Measurements from ENCODE around the gene UCHL3.

UCHL3 gene

GRCh38 chr13:75547917-75548316 lies 1.7 kb upstream of the UCHL3 start:
- no peak for DNase-seq (ENCODE audit: low read depth in 2 of 2)

- no peak for DNase-seq (ENCODE audit: low read depth in 2 of 2)
Measured at GRCh38 chr13:75550159-75550567, 572 bp downstream of the UCHL3 start.

GRCh38 chr13:75554464-75554863 lies 4.9 kb downstream of the UCHL3 start:
- DNase-seq (ENCODE audit: low read depth in 2 of 2) = no peak

- no peak for DNase-seq (ENCODE audit: low read depth in 2 of 2)
Measured at GRCh38 chr13:75554981-75555380, 5.4 kb downstream of the UCHL3 start.

GRCh38 chr13:75555836-75556235 lies 6.2 kb downstream of the UCHL3 start:
- DNase-seq (ENCODE audit: low read depth in 2 of 2) = no peak

GRCh38 chr13:75556961-75557360 lies 7.4 kb downstream of the UCHL3 start:
- DNase-seq (ENCODE audit: low read depth in 2 of 2) = no peak

GRCh38 chr13:75558145-75558840 lies 8.7 kb downstream of the UCHL3 start:
- no peak for DNase-seq (ENCODE audit: low read depth in 2 of 2)

GRCh38 chr13:75566658-75567057 lies 17.1 kb downstream of the UCHL3 start:
- no peak for DNase-seq (ENCODE audit: low read depth in 2 of 2)

- DNase-seq (ENCODE audit: low read depth in 2 of 2) = no peak
Measured at GRCh38 chr13:75569576-75569975, 20.0 kb downstream of the UCHL3 start.

- DNase-seq (ENCODE audit: low read depth in 2 of 2) = no peak
Measured at GRCh38 chr13:75579529-75579928, 29.9 kb downstream of the UCHL3 start.

- no peak for DNase-seq (ENCODE audit: low read depth in 2 of 2)
Measured at GRCh38 chr13:75581874-75582640, 32.5 kb downstream of the UCHL3 start.

- no peak for DNase-seq (ENCODE audit: low read depth in 2 of 2)
Measured at GRCh38 chr13:75583091-75583490, 33.5 kb downstream of the UCHL3 start.

- no peak for DNase-seq (ENCODE audit: low read depth in 2 of 2)
Measured at GRCh38 chr13:75585153-75585552, 35.6 kb downstream of the UCHL3 start.

GRCh38 chr13:75587679-75588078 lies 38.1 kb downstream of the UCHL3 start:
- DNase-seq (ENCODE audit: low read depth in 2 of 2) = no peak

- no peak for DNase-seq (ENCODE audit: low read depth in 2 of 2)
Measured at GRCh38 chr13:75596657-75597182, 47.1 kb downstream of the UCHL3 start.

GRCh38 chr13:75600371-75600770 lies 50.8 kb downstream of the UCHL3 start:
- DNase-seq (ENCODE audit: low read depth in 2 of 2) = no peak

- no peak for DNase-seq (ENCODE audit: low read depth in 2 of 2)
Measured at GRCh38 chr13:75603038-75603437, 53.4 kb downstream of the UCHL3 start.

- DNase-seq (ENCODE audit: low read depth in 2 of 2) = no peak
Measured at GRCh38 chr13:75607447-75607846, 57.9 kb downstream of the UCHL3 start.

- no peak for DNase-seq (ENCODE audit: low read depth in 2 of 2)
Measured at GRCh38 chr13:75610466-75610865, 60.9 kb downstream of the UCHL3 start.

- no peak for DNase-seq (ENCODE audit: low read depth in 2 of 2)
Measured at GRCh38 chr13:75612354-75612753, 62.8 kb downstream of the UCHL3 start.

- no peak for DNase-seq (ENCODE audit: low read depth in 2 of 2)
Measured at GRCh38 chr13:75617230-75617629, 67.6 kb downstream of the UCHL3 start.

- no peak for DNase-seq (ENCODE audit: low read depth in 2 of 2)
Measured at GRCh38 chr13:75618308-75618707, 68.7 kb downstream of the UCHL3 start.

- no peak for DNase-seq (ENCODE audit: low read depth in 2 of 2)
Measured at GRCh38 chr13:75620020-75620419, 70.4 kb downstream of the UCHL3 start.

Data from stimulated activated CD8-positive, alpha-beta memory T cell treated with anti-CD3 and anti-CD28 coated beads, Interleukin-7, amount 100 ng/mL, for 4 hours (primary cell).